MM.1S (cell line): Measurements from ENCODE around the gene CDK9.
A peak's percentile ranks its signal among the peaks of the same experiment; 100 is the strongest.
"Not testable (repeated sequence)": the region's sequence is repeated elsewhere in the genome, so short reads cannot be mapped to it uniquely, and the experiment has no call there.

Source experiments
- DNase-seq: peaks from one replicate; pipeline ENCODE4 v3.0.0-alpha.2; 2015
- H2AFZ ChIP-seq: fragments of 300-600 bp; sonication (generic); 2 replicates; pipeline ENCODE4 v1.6.0; 2016; ENCODE audit warnings: antibody characterized with exemption, low read length
- H3F3A ChIP-seq: fragments of 300-600 bp; sonication (generic); 2 replicates; pipeline ENCODE4 v1.6.1; 2016; ENCODE audit warnings: mild to moderate bottlenecking, antibody characterized with exemption, low read length, moderate library complexity, mixed read lengths; ENCODE audit not compliant: insufficient read depth
- H3K27ac ChIP-seq: fragments of 300-600 bp; sonication (generic); 2 replicates; pipeline ENCODE4 v1.5.1; 2016; ENCODE audit warnings: mild to moderate bottlenecking, low read length
- H3K27me3 ChIP-seq: fragments of 300-600 bp; sonication (generic); replicated peaks from 2 replicates; pipeline ENCODE4 v1.6.0; 2016; ENCODE audit warnings: low read length; ENCODE audit not compliant: insufficient read depth
- H3K36me3 ChIP-seq: fragments of 300-600 bp; sonication (generic); replicated peaks from 2 replicates; pipeline ENCODE4 v1.6.1; 2016; ENCODE audit warnings: mild to moderate bottlenecking, low read length, mixed read lengths; ENCODE audit not compliant: insufficient read depth
- H3K4me1 ChIP-seq: fragments of 300-600 bp; sonication (generic); 2 replicates; pipeline ENCODE4 v1.6.1; 2016; ENCODE audit warnings: low read length, mixed read lengths
- H3K4me2 ChIP-seq: fragments of 300-600 bp; sonication (generic); 2 replicates; pipeline ENCODE4 v1.6.0; 2016; ENCODE audit warnings: low read depth, low read length
- H3K4me3 ChIP-seq: fragments of 300-600 bp; sonication (generic); 2 replicates; pipeline ENCODE4 v1.5.1; 2016; ENCODE audit warnings: low read length, mixed read lengths
- H3K79me2 ChIP-seq: fragments of 300-600 bp; sonication (generic); 2 replicates; pipeline ENCODE4 v1.6.1; 2016; ENCODE audit warnings: mixed run types, low read length, mixed read lengths
- H3K9ac ChIP-seq: fragments of 300-600 bp; sonication (generic); 2 replicates; pipeline ENCODE4 v1.6.1; 2016; ENCODE audit warnings: low read length, mixed read lengths
- H3K9me2 ChIP-seq: fragments of 300-600 bp; sonication (generic); replicated peaks from 2 replicates; pipeline ENCODE4 v1.6.1; 2016; ENCODE audit warnings: mild to moderate bottlenecking, low read length, mixed read lengths; ENCODE audit not compliant: insufficient read depth
- H3K9me3 ChIP-seq: fragments of 300-600 bp; sonication (generic); replicated peaks from 2 replicates; pipeline ENCODE4 v1.6.1; 2016; ENCODE audit warnings: mild to moderate bottlenecking, low read length, mixed read lengths; ENCODE audit not compliant: insufficient read depth
- H4K20me1 ChIP-seq: fragments of 300-600 bp; sonication (generic); 2 replicates; pipeline ENCODE4 v1.6.1; 2016; ENCODE audit warnings: mild to moderate bottlenecking, low read length, moderate library complexity, mixed read lengths; ENCODE audit not compliant: insufficient read depth
- EZH2 ChIP-seq: fragments of 300-600 bp; sonication (generic); optimal IDR thresholded peaks from 2 replicates; pipeline ENCODE3; 2017; ENCODE audit warnings: low read depth, mild to moderate bottlenecking, antibody characterized with exemption, low read length, mixed read lengths
- EZH2phosphoT487 ChIP-seq: fragments of 300-600 bp; sonication (generic); IDR thresholded peaks from 2 replicates; pipeline ENCODE4 v1.6.1; 2018; ENCODE audit warnings: antibody characterized with exemption, low read length
- TF ChIP-seq, protein P1 (sequence below): fragments of 300-600 bp; sonication (generic); IDR thresholded peaks from 2 replicates; pipeline ENCODE4 v1.5.1; 2016; ENCODE audit warnings: antibody characterized with exemption, low read length, mixed read lengths

The CDK9 gene

DNA sequence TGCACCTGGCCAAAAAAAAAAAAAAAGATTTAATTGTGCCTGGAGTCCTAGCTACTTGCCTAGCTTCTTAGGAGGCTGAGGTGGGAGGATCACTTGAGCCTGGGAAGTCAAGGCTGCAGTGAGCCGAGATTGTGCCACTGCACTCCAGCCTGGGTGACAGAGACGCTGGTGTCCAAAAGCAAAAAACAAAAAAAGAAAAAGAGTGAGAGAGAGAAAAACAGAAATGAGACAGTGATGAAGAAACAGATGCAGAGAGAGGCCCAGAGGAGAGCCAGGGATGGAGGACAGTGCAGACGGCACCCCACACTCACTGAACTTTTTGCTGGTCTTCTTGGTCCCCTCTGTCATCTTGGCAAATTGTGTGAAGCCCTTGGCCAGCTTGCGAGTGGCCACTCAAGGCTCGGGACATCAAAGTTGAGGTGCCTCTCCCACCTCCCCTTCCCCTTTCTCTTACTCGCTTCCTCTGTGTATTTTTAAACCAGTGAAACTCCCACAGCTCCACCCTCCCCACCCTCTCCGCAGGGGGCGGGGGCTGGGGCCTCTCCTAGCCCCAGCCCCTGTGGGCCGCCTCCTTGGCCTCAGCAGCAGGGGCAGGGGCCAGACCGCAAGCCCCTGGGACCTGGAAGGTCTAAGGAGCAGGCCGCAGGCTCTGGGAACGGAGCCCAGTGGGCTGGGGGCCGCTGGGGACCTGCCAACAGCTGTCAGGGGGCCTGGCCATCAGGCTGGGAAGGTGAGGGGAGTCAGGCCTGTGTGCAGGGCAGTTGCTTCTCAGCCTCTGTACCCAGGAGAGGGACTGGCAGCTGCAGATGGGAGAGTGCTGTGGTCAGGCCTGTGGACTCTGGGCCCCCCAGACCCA, 7.3 kb upstream of the CDK9 start, which contains the start of gene SH2D3C:
SH2D3C (minus strand) TSS at position 387 of the 856 bp plus-strand sequence; CDS start at position 348, 39 bp downstream.
- H3K9ac ChIP-seq, result peak within 1 kb of the TSS; percentile 96

DNA sequence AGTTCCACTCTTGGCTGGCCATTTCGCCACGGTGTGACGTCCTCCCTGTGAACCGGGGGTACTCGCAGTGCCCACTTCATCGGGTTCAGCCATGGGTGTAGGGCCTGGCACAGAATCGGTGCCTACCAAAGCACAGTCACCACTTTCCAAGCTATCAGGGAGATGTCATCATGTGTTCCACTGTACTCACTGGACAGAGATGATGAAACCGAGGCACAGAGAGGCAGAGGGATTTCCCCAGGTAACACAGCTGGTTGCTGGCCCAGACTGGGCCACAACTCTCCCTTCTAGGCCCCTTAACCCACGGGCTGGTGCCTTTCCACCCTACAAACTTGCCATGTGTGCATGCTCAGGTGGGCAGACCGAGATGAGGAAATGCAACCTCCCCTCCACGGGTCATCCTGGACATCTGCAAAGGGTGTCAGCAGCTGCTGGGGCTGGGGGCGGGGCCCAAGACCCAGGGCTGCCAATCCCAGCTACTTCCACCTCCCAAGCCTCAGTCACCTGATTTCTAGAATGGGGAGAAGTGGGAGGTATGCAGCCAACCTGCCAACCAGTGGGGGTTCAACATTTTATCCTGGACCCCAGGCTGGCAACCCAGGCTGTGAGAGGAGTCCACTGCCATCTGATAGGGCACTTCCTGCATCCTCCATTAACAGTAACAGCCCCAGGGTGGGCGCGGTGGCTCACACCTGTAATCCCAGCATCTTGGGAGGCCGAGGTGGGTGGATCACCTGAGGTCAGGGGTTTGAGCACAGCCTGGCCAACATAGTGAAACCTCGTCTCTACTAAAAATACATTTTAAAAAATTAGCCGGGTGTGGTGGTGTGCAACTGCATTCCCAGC, 6.5 kb upstream of the CDK9 start:
- H3K4me2 ChIP-seq, result peak overlapping the region; percentile 93
- no peaks in the 10 kb centered on the region for H3K9me3 ChIP-seq
- peaks cover 49% of the 10 kb centered on the region for H3K79me2 ChIP-seq
- peak overlapping the region; percentile 96 for H3K9ac ChIP-seq
- H3K4me3 ChIP-seq, result peak overlapping the region; percentile 78
- no peaks in the 10 kb centered on the region for H3K9me2 ChIP-seq
- peak; percentile 83 for DNase-seq
- 0 out of 2 replicates have a peak overlapping the region, but pooled peaks have one; percentile 11 for H2AFZ ChIP-seq
- H3K36me3 ChIP-seq, result no peaks in the 10 kb centered on the region
- peak overlapping the region; percentile 98 for H3K27ac ChIP-seq
- H3F3A ChIP-seq, result peaks cover 36% of the 10 kb centered on the region
- no peaks in the 10 kb centered on the region for H3K27me3 ChIP-seq
- peaks cover 19% of the 10 kb centered on the region for H3K4me1 ChIP-seq
- TF ChIP-seq EZH2phosphoT487 (no peak), EZH2 (no peak)
- TF ChIP-seq, protein P1, sequence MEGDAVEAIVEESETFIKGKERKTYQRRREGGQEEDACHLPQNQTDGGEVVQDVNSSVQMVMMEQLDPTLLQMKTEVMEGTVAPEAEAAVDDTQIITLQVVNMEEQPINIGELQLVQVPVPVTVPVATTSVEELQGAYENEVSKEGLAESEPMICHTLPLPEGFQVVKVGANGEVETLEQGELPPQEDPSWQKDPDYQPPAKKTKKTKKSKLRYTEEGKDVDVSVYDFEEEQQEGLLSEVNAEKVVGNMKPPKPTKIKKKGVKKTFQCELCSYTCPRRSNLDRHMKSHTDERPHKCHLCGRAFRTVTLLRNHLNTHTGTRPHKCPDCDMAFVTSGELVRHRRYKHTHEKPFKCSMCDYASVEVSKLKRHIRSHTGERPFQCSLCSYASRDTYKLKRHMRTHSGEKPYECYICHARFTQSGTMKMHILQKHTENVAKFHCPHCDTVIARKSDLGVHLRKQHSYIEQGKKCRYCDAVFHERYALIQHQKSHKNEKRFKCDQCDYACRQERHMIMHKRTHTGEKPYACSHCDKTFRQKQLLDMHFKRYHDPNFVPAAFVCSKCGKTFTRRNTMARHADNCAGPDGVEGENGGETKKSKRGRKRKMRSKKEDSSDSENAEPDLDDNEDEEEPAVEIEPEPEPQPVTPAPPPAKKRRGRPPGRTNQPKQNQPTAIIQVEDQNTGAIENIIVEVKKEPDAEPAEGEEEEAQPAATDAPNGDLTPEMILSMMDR, result no peak
- H4K20me1 ChIP-seq, result no peaks in the 10 kb centered on the region

More for the DNA sequence above, 7.3 kb upstream of the CDK9 start, which contains the start of gene SH2D3C:
- TF ChIP-seq EZH2 (no peak), EZH2phosphoT487 (no peak)
- TF ChIP-seq, protein P1, result no peak
- Histone ChIP-seq H3K79me2 (peaks cover 56% of the 10 kb centered on the region), H3K27ac (peak within 1 kb of the TSS; percentile 98), H3K4me3 (peak within 1 kb of the TSS; percentile 78), H3K9me3 (no peaks in the 10 kb centered on the region), H3K36me3 (peaks cover 6% of the 10 kb centered on the region; the same call in 1 of the 2 replicates), H3K27me3 (no peaks in the 10 kb centered on the region), H2AFZ (0 out of 2 replicates have a peak within 1 kb of the TSS, but pooled peaks have one; percentile 16), H3K4me1 (peaks cover 20% of the 10 kb centered on the region), H4K20me1 (no peaks in the 10 kb centered on the region), H3K4me2 (peak within 1 kb of the TSS; percentile 93), H3K9me2 (no peaks in the 10 kb centered on the region), H3F3A (peaks cover 40% of the 10 kb centered on the region)
- peak; percentile 58 for DNase-seq

DNA sequence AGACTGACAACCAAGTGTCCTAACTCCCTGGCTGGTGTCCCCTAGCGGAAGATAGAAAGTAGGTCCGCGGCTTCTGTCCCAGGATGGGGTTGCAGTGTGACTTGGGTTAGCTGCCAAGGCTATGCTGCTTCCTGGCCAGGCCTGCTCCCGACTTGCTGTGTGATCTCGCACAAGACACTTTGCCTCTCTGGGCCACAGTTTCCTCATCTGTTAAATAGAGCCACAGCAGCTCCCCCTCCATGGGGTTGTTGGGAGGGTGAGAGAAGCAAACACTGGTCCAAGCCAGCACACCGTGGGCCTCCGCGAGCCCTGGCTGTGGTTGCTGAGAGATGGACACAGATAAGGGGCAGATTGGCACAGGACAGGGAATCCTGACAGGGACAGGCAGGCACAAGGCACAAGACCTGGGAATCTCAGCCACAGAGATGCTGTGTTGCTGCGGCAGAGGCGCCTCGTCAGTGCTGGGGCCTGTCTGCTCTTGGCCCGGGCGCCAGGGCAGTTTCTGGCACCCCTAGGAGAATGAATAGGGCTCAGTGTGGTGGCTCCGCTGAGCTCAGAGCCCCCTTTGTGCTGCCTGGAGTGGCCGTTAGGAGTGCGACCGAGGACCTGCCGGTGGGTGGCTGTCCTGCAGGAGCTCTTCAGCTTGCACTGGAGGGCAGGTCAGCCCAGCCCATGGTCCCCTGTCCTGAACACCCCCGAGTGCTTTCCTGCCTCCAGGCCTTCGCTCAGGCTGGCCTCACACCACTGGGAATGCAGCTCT, 5.5 kb upstream of the CDK9 start:
- no peaks in the 10 kb centered on the region for H3K9me2 ChIP-seq
- no peak overlapping the region for H2AFZ ChIP-seq
- no peaks in the 10 kb centered on the region for H3K9me3 ChIP-seq
- H3F3A ChIP-seq, result peaks cover 36% of the 10 kb centered on the region
- no peaks in the 10 kb centered on the region for H3K27me3 ChIP-seq
- H3K4me2 ChIP-seq, result peak overlapping the region; percentile 93; the same call in 1 of the 2 replicates
- TF ChIP-seq EZH2phosphoT487, result no peak
- peak overlapping the region; percentile 96; the same call in 1 of the 2 replicates for H3K9ac ChIP-seq
- H3K79me2 ChIP-seq, result peaks cover 41% of the 10 kb centered on the region
- H3K4me3 ChIP-seq, result no peak overlapping the region
- H3K4me1 ChIP-seq, result peaks cover 22% of the 10 kb centered on the region
- peak overlapping the region; percentile 98; the same call in 1 of the 2 replicates for H3K27ac ChIP-seq
- DNase-seq, result no peak
- no peaks in the 10 kb centered on the region for H3K36me3 ChIP-seq
- H4K20me1 ChIP-seq, result no peaks in the 10 kb centered on the region

DNA sequence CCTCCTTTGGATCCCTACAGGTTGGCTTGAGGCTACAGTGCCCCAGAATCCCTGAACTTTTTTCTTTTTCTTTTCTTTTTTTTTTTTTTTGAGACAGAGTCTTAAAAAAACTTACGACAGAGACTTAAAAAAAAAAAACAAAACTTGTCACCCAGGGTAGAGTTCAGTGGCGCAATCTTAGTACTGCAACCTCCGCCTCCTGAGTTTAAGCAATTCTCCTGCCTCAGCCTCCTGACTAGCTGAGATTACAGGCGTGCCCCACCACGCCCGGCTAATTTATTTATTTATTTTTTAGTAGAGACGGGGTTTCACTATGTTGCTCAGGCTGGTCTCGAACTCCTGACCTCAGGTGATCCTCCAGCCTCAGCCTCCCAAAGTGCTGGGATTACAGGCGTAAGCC, 4.9 kb upstream of the CDK9 start:
- H3K4me2 ChIP-seq, H3K27ac ChIP-seq, H3K9me3 ChIP-seq, H2AFZ ChIP-seq, H3K27me3 ChIP-seq, H3K36me3 ChIP-seq, DNase-seq, H3K9ac ChIP-seq, H3K9me2 ChIP-seq, H3K4me3 ChIP-seq, H4K20me1 ChIP-seq: not testable (repeated sequence)
- Histone ChIP-seq H3F3A (peaks cover 36% of the 10 kb centered on the region), H3K4me1 (peaks cover 22% of the 10 kb centered on the region), H3K79me2 (peaks cover 36% of the 10 kb centered on the region)
